ENCODE measurements around the gene MPHOSPH6.

Gene MPHOSPH6

DNA sequence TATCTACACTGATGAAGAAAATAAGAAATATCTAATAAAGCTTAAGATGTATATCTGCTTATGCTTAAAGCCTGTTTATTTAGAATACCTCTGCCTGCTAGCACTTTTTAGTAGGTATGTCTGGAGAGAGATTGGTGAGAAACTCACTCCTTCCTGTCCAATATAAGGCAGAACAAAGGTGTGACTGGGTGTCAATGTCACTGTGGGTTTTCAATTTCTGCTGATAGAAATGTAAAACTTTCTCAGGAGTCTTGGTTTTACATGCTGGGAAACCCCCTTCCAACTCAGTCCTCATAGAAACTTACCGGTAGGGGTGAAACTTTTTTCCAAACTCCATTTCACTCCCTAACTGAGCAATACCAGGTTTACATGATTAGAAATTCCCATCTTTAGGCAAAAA, 17.8 kb upstream of the MPHOSPH6 start:
- Mint-ChIP-seq H3K27me3 (ENCODE audit: low read depth, poor library complexity) (peaks cover 7% of the 10 kb centered on the region), H3K4me1 (peaks cover 24% of the 10 kb centered on the region), H3K9me3 (no peaks in the 10 kb centered on the region), H3K36me3 (ENCODE audit: low read depth) (no peaks in the 10 kb centered on the region), H3K4me3 (no peak overlapping the region), H3K27ac (no peak overlapping the region)
- TF ChIP-seq, protein P1, sequence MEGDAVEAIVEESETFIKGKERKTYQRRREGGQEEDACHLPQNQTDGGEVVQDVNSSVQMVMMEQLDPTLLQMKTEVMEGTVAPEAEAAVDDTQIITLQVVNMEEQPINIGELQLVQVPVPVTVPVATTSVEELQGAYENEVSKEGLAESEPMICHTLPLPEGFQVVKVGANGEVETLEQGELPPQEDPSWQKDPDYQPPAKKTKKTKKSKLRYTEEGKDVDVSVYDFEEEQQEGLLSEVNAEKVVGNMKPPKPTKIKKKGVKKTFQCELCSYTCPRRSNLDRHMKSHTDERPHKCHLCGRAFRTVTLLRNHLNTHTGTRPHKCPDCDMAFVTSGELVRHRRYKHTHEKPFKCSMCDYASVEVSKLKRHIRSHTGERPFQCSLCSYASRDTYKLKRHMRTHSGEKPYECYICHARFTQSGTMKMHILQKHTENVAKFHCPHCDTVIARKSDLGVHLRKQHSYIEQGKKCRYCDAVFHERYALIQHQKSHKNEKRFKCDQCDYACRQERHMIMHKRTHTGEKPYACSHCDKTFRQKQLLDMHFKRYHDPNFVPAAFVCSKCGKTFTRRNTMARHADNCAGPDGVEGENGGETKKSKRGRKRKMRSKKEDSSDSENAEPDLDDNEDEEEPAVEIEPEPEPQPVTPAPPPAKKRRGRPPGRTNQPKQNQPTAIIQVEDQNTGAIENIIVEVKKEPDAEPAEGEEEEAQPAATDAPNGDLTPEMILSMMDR (IDR thresholded peaks at IDR 0.05): no peak
- no peak for DNase-seq

DNA sequence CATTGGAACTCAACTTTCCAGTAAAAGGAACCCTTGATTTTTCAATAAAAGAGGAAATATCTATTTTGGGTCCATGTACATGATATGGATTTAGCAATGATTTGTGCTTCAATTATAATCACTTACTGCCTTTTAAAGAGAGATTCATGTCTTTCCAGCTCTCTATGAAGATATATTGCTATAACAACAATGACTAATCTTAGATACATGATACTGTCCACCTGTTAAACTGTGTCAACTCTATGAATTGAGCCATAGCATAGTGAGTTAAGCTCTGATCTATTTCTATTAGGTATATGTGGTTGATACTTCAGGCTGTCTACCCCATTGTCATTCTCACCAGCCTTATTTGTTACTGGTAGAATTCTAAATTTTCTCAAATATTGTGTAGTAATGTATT, 15.0 kb upstream of the MPHOSPH6 start:
- DNase-seq: no peak
- no peak overlapping the region for H3K27ac Mint-ChIP-seq
- H3K36me3 Mint-ChIP-seq (ENCODE audit: low read depth): no peaks in the 10 kb centered on the region
- no peak overlapping the region for H3K4me3 Mint-ChIP-seq
- peaks cover 19% of the 10 kb centered on the region for H3K4me1 Mint-ChIP-seq
- peaks cover 7% of the 10 kb centered on the region for H3K27me3 Mint-ChIP-seq (ENCODE audit: low read depth, poor library complexity)
- TF ChIP-seq, protein P1 (IDR thresholded peaks at IDR 0.05): no peak
- H3K9me3 Mint-ChIP-seq: no peaks in the 10 kb centered on the region

DNA sequence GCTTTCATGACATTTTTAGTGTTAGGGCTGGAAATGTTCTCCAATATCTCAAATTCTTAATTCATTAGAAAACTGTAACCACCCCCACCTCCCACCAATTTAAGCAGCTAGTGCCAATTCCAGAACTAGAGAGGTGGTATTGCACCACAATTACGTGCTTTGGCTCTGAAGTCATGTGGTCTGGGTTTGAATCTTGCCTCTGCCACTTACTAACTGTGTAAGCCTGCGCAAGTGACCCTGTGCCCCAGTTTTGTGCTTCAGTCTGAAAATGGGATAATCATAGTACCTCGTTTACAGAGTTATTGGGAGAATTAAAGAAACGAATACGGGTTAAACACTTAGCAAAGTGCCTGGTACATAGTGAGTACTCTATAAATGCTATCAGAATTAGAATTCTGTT, 14.2 kb upstream of the MPHOSPH6 start:
- peaks cover 8% of the 10 kb centered on the region for H3K27me3 Mint-ChIP-seq (ENCODE audit: low read depth, poor library complexity)
- H3K9me3 Mint-ChIP-seq: no peaks in the 10 kb centered on the region

DNA sequence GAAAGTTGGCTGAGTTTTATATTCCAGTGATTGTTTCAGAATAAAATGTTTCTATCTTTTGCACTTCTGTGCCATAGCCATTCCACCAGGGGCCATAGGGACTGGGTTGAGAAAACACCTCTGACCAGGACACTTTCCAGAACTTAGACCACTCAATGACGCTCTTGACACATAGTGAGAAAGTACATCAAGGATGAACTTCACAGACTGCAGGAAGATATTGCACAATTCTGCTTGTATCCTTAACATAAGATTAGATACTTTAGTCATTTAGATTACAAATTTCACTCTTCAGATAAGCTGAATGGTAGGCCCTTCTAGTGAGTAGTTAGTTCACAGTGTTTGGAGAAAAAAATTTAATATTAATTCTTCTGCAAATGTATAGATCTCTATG, 13.0 kb upstream of the MPHOSPH6 start:
- Mint-ChIP-seq H3K27me3 (ENCODE audit: low read depth, poor library complexity) (peaks cover 10% of the 10 kb centered on the region), H3K27ac (no peak overlapping the region), H3K36me3 (ENCODE audit: low read depth) (no peaks in the 10 kb centered on the region), H3K4me1 (peaks cover 5% of the 10 kb centered on the region), H3K9me3 (no peaks in the 10 kb centered on the region), H3K4me3 (no peak overlapping the region)
- DNase-seq: no peak
- TF ChIP-seq, protein P1 (IDR thresholded peaks at IDR 0.05): no peak

More for the DNA sequence above, 14.2 kb upstream of the MPHOSPH6 start:
- TF ChIP-seq, protein P1 (IDR thresholded peaks at IDR 0.05): no peak
- DNase-seq: no peak
- H3K4me3 Mint-ChIP-seq: no peak overlapping the region
- H3K4me1 Mint-ChIP-seq: peaks cover 15% of the 10 kb centered on the region
- no peak overlapping the region for H3K27ac Mint-ChIP-seq
- H3K36me3 Mint-ChIP-seq (ENCODE audit: low read depth): no peaks in the 10 kb centered on the region

DNA sequence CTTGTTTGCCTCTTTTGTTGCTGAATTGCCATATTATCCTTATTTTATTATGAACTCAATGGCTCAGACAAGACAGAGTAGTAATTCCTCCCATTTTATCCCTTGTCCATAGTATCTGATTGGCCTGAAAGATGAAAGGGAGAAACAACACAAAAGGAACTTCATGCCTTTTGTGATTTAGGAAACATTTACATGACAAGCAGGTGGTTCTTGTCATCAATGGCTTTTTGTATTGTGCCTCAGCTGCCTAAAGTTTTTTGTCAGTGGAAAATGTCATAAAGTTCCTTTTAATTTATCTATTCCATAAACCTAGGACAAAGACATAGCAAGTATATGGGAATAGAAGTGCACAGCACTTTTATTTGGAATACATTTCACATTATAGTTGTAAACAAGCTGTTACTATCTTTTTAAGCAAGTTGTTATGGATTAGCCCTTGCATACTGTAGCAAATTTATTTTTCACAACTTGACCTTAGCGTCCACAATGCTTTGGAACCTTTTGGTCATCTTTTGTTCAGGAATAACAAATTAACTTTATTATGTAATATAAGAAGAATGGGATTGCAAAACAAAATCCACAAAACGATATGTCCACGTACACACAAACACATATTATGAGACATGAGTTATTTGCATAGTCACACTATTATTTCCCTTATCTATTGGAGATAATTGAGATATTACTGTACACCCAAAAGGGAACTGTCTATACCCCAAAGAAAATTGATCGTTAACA, 12.4 kb upstream of the MPHOSPH6 start:
- Mint-ChIP-seq H3K36me3 (ENCODE audit: low read depth) (no peaks in the 10 kb centered on the region), H3K27ac (no peak overlapping the region), H3K4me1 (peaks cover 7% of the 10 kb centered on the region), H3K4me3 (no peak overlapping the region), H3K9me3 (no peaks in the 10 kb centered on the region), H3K27me3 (ENCODE audit: low read depth, poor library complexity) (peaks cover 10% of the 10 kb centered on the region)
- TF ChIP-seq, protein P1 (IDR thresholded peaks at IDR 0.05): no peak
- no peak for DNase-seq

All from nephron progenitor cell (in vitro differentiated cells).